Measurements from ENCODE around the gene UBL4B.
A peak's percentile ranks its signal among the peaks of the same experiment; 100 is the strongest.

DNA sequence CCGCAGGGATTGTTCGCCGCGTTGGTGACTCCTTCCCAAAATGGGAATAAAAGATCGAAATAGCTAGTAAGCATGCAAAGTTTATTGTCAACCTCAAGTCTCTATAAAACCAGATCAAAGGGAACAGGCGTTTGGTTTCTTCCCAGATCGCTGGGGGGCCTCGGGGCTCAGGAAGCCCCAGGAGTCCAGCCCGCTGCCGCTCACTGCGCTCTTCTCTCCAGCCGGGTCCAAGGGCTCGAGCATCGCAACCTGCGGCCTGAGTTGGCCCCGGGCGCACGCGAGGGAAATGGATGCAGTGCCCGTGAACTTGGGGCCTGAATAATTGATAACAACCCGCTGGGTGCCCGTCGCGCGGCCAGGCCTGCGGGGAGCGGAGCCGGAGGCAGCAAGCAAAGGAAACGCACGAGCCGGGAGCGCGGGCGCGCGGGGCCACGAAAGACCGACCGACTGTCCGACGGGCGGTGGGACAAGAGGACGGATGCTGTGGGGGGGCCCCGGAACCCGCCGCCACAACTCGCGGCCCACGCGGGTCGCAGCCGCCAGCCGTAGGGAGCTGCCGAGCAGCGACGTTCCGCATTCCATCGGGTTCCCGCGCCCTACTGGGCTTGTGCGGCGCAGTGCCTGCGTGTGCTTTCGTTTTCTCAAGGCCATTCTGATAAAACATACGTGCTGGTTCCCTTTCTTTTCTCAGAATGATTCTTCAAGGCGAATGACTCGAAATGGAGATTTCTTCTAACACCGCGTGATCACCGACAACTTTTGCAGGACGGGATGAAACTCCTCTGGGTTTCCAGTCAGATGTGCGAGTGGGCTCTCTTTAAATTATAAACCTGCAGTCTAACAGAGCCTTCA, 27.8 kb upstream of the UBL4B start:
- TF ChIP-seq, protein P1, sequence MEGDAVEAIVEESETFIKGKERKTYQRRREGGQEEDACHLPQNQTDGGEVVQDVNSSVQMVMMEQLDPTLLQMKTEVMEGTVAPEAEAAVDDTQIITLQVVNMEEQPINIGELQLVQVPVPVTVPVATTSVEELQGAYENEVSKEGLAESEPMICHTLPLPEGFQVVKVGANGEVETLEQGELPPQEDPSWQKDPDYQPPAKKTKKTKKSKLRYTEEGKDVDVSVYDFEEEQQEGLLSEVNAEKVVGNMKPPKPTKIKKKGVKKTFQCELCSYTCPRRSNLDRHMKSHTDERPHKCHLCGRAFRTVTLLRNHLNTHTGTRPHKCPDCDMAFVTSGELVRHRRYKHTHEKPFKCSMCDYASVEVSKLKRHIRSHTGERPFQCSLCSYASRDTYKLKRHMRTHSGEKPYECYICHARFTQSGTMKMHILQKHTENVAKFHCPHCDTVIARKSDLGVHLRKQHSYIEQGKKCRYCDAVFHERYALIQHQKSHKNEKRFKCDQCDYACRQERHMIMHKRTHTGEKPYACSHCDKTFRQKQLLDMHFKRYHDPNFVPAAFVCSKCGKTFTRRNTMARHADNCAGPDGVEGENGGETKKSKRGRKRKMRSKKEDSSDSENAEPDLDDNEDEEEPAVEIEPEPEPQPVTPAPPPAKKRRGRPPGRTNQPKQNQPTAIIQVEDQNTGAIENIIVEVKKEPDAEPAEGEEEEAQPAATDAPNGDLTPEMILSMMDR (IDR thresholded peaks at IDR 0.05): no peak
- TF ChIP-seq POLR2AphosphoS5 (IDR thresholded peaks at IDR 0.05): peak in 1 of 3 donors; percentile 33
- TF ChIP-seq POLR2A (IDR thresholded peaks at IDR 0.05): peak in 1 of 2 donors; percentile 20
- no peak for TF ChIP-seq EP300 (IDR thresholded peaks at IDR 0.05)

All from suprapubic skin (tissue), 4 donors.